Esophagus muscularis mucosa (tissue), 4 donors: ENCODE data around the gene MSRB3. TPM values are rescaled to one million over a fixed set of nuclear protein-coding genes. Genes with fewer than 3 reads are reported as not detected.

ENCODE experiments used
- DNase-seq: peaks from one replicate; pipeline ENCODE4 v3.0.0-alpha.2; 2017; ENCODE audit errors: extremely low spot score
- H3K27ac ChIP-seq, 4 donors: fragments of 200-600 bp; sonication (generic); replicated peaks in 1 of 4; 1 replicate in 3 of 4; 2 replicates in 1 of 4; pipeline ENCODE4 v1.5.1; 2016 to 2019; ENCODE audit warnings: mild to moderate bottlenecking in 1 of 4
- H3K27me3 ChIP-seq, 4 donors: fragments of 200-600 bp; sonication (generic); one replicate each; pipeline versions ENCODE4 v1.5.1 to v1.6.0; 2016 to 2019
- H3K36me3 ChIP-seq, 4 donors: fragments of 200-600 bp; sonication (generic); one replicate each; pipeline ENCODE4 v1.5.1; 2016 to 2019
- H3K4me1 ChIP-seq, 4 donors: fragments of 200-600 bp; sonication (generic); one replicate each; pipeline ENCODE4 v1.5.1; 2016 to 2019
- H3K4me3 ChIP-seq, 4 donors: fragments of 200-600 bp; sonication (generic); 1 replicate in 2 of 4; 2 replicates in 2 of 4; pipeline ENCODE4 v1.5.1; 2016 to 2019; ENCODE audit warnings: mild to moderate bottlenecking in 4 of 4, moderate library complexity in 1 of 4
- H3K9me3 ChIP-seq, 4 donors: fragments of 200-600 bp; sonication (generic); 1 replicate in 3 of 4; 2 replicates in 1 of 4; pipeline ENCODE4 v1.5.1; 2016 to 2019
- CTCF ChIP-seq, 3 experiments: fragments of 200-600 bp in 2 of 3; fragments of 450-650 bp in 1 of 3; sonication (generic) in 2 of 3; IDR thresholded peaks; one replicate each; pipeline ENCODE4 v1.5.1; 2017 to 2019; ENCODE audit warnings: antibody characterized with exemption in 3 of 3, mild to moderate bottlenecking in 2 of 3, moderate library complexity in 1 of 3
- EP300 ChIP-seq: sonication (generic); formaldehyde crosslinking; IDR thresholded peaks from one replicate; pipeline ENCODE4 v1.6.1; 2017; ENCODE audit warnings: antibody characterized with exemption
- POLR2A ChIP-seq: fragments of 450-650 bp; IDR thresholded peaks from one replicate; pipeline ENCODE4 v1.6.1; 2017; ENCODE audit warnings: antibody characterized with exemption, moderate library complexity, mild to moderate bottlenecking, low read depth
- POLR2AphosphoS5 ChIP-seq, 2 donors: sonication (generic); formaldehyde crosslinking; IDR thresholded peaks; one replicate each; pipeline ENCODE4 v1.6.1; 2017; ENCODE audit warnings: antibody characterized with exemption in 2 of 2
- WGBS: methylation state at CpG from one replicate; pipeline ENCODE4 v1.1.5; 2018; 5-methylcytosine and 5-hydroxymethylcytosine counted together
- intact Hi-C: fragments of 100-400 bp; cut with DNase I; formaldehyde crosslinking; loops from one replicate; pipeline ENCODE4 v1.15.1; 2023
- total RNA-seq, 4 donors: library from RNA; depleted of rRNA; stranded (reverse); fragments of >200 nt; gene quantifications; one replicate each; pipeline versions ENCODE4 v1.1.0 to v1.2.1, GENCODE V29; 2016

Gene MSRB3
- total RNA-seq, 4 donors from 2014 or later, result 213 to 325 (median 288) TPM

DNA sequence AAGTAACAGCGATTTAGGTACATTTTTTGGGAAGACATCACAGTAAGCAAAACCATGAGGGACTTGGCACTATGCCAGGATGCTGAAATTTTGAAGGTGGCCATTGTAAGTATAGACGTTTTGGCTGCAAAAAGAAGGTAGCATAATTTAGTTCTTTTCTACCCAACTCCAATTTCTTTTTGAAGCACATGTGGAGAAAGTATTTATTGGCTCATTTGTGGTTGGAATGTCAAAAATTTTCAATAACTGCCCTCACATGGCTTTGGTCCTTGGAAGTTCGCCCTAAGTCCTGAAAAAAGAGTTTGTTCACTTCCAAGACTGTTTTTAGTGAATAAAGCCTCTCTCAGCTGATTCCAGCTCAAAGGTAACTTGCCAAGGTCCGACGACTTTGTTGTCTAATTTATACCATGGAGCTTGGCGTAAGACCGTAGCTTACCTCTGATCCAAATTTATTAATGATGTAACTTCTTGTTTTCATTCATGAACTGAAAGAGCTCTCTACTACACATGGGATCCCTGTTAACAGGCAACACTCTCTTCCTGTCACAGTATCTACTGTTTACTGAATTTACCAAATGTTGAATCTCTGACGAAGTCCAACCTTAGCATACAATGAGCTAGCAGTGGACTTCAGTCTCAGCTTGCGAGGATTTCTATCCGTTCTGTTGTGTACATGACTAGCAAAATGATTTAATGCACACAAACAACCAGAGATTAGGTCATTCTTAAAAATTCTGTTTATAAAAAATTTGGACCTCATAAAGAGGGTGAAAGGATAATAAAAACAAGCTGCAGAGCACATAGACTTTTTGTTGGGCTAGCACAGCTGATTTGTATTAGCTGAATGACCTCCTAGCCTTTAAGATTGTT, 49.0 kb downstream of the MSRB3 start:
- WGBS, result 49% methylated on average over 10 of the region's 10 CpGs
- Histone ChIP-seq H3K9me3 (no peaks in the 10 kb centered on the region), H3K4me1 (peaks cover 12 to 46% (median 29%) of the 10 kb centered on the region in 4 donors), H3K27me3 (no peaks in the 10 kb centered on the region), H3K36me3 (peaks cover 0 to 26% (median 16%) of the 10 kb centered on the region in 4 donors), H3K4me3 (no peak overlapping the region), H3K27ac (peak overlapping the region in 3 of 4 donors; percentile 8 to 32 (median 24))
- intact Hi-C loops, result no loop called here
- no peak for TF ChIP-seq CTCF (IDR thresholded peaks at IDR 0.05)
- no peak for TF ChIP-seq POLR2A
- TF ChIP-seq POLR2AphosphoS5 (IDR thresholded peaks at IDR 0.05), result no peak
- TF ChIP-seq EP300, result no peak
- no peak for DNase-seq

- peaks cover 9 to 35% (median 25%) of the 10 kb centered on the region in 4 donors for H3K4me1 ChIP-seq
- DNase-seq, result no peak
- no peak overlapping the region for H3K27ac ChIP-seq
- TF ChIP-seq CTCF (IDR thresholded peaks at IDR 0.05) (no peak), EP300 (no peak), POLR2AphosphoS5 (IDR thresholded peaks at IDR 0.05) (no peak), POLR2A (no peak)
- H3K27me3 ChIP-seq, result no peaks in the 10 kb centered on the region
- H3K9me3 ChIP-seq, result no peaks in the 10 kb centered on the region
- no peak overlapping the region for H3K4me3 ChIP-seq
- 76% methylated on average over 3 of the region's 3 CpGs for WGBS
- H3K36me3 ChIP-seq, result peaks cover 0 to 27% (median 17%) of the 10 kb centered on the region in 4 donors
- intact Hi-C loops, result no loop called here
Observed at GRCh38 chr12:65329721-65330120, 51.2 kb downstream of the MSRB3 start.

- Histone ChIP-seq H3K27me3 (no peaks in the 10 kb centered on the region), H3K4me1 (peaks cover 9 to 39% (median 29%) of the 10 kb centered on the region in 4 donors), H3K9me3 (no peaks in the 10 kb centered on the region), H3K36me3 (peaks cover 0 to 31% (median 17%) of the 10 kb centered on the region in 4 donors), H3K4me3 (no peak overlapping the region), H3K27ac (no peak overlapping the region)
- 64% methylated on average over 3 of the region's 3 CpGs for WGBS
- intact Hi-C loops, result no loop called here
- no peak for DNase-seq
- TF ChIP-seq CTCF (IDR thresholded peaks at IDR 0.05) (no peak), EP300 (no peak), POLR2AphosphoS5 (IDR thresholded peaks at IDR 0.05) (no peak), POLR2A (no peak)
Observed at GRCh38 chr12:65330331-65330730, 51.8 kb downstream of the MSRB3 start.

GRCh38 chr12:65331456-65331855, 53.0 kb downstream of the MSRB3 start:
- intact Hi-C loops, result no loop called here
- Histone ChIP-seq H3K4me1 (peaks cover 9 to 38% (median 32%) of the 10 kb centered on the region in 4 donors), H3K27me3 (no peaks in the 10 kb centered on the region), H3K36me3 (peaks cover 0 to 31% (median 17%) of the 10 kb centered on the region in 4 donors), H3K27ac (no peak overlapping the region), H3K4me3 (no peak overlapping the region), H3K9me3 (no peaks in the 10 kb centered on the region)
- TF ChIP-seq CTCF (IDR thresholded peaks at IDR 0.05) (no peak), EP300 (no peak), POLR2AphosphoS5 (IDR thresholded peaks at IDR 0.05) (no peak), POLR2A (no peak)
- WGBS, result 100% methylated on average over 2 of the region's 8 CpGs
- DNase-seq, result no peak
